NCI-H748 (cell line): ENCODE data around the gene CLIC1.

ENCODE experiments used
- DNase-seq: peaks from one replicate; lab custom pipeline; 2025; ENCODE audit not compliant: unreplicated experiment; lab: John Stamatoyannopoulos, UW

CLIC1 gene

DNA sequence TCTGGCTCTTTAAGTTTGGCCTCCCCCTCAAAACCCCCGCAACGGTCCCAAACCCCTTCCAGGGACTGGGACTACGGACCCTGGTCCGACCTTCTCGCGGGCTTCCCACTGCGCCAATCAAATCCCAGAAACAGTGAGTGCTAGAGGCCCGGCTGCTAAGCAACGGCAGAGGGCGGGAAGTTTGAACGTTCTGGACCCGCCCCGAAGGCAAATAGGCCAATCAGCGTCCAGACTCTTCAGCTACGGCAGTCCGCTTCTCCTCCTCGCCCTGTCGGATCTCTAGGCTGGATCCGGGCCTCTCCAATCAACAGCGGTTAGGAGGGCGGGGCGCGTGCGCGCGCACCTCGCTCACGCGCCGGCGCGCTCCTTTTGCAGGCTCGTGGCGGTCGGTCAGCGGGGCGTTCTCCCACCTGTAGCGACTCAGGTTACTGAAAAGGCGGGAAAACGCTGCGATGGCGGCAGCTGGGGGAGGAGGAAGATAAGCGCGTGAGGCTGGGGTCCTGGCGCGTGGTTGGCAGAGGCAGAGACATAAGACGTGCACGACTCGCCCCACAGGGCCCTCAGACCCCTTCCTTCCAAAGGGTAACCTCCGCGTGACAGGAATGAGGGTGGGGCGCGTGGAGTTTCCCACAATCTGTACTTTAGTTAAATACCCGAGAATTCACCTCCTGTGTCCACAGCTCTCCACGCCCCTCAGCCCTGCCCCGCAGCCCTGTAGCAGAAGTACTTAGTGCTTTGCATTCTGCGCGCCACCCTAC is 3.5 kb upstream of the CLIC1 start, which contains the start of gene MSH5:
MSH5 (plus strand) TSS at position 367 of the 758 bp plus-strand sequence. CDS start 462 bp downstream, outside the sequence.
- DNase-seq, result peak; percentile 100

DNA sequence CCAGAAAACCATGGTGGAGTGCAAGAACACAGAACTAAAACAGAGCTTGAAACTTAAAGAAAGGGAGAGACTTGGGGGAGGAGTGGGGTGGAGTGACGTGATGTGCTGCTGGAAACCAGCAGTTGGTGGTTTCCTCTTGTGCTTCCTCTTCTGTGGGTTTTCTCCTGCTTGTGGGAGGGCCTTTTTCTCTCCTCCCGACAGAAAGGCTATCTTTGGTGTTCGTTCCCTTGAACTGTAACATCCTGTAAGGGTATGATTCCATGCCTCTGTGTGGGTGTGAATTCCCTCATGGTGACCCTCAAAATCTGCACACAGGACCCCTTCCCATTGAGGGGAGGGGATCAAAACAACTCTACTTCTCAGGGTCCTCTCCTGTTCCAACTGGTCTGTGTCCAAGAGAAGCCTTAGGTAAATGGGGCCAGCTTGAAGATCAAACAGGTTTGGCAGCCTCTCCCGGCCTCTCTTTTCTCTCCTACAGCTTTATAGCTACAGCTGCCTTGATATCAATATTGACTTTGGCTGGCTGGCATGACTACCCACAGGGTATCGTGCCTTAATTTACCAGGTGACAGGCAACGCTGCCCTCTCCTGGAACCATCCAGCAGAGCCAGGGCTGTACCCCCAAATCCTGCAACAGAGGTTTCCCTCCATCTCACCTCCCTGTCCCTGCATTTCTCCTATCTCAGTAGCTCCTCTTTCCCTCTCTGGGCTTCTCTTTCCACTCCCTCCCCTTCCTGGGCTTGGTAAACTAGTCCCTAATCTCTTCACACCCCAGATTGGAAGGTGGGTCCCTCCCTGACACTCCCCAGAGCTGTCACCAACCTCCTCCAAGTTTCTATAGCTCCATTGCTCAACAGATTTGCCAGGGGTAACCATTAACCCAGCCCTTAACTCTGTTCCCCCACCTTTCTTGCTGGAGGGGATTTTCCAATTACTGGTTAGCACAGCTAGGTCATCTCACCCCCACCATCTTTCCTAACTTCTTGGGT is 2.0 kb upstream of the CLIC1 start:
- DNase-seq, result peak; percentile 97

GRCh38 chr6:31737315-31737990 is 1.1 kb upstream of the CLIC1 start:
- DNase-seq, result peak; percentile 92

DNA sequence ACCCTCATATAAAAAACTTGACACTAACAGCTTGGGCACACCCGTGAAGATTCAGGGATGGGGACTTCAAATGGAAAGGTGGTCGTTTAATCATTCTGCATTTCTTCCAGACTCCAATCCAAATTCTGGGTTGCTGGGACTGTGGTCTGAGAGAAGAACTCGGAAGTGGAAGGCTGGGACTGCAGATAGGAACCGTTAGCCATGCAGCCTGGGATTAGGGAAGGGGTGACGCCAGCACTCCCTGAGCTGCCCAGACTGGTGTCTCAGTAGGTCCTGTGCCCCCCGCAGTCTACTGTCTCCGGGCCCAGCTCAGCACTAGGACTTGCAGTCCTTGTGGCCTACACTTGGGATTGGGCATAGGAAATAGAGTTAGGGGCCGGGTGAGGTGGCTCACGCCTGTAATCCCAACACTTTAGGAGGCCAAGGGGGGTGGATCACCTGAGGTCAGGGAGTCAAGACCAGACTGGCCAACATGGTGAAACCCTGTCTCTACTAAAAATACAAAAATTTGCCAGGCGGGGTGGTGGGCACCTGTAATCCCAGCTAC is 511 bp upstream of the CLIC1 start:
- DNase-seq, result no peak

- peak; percentile 56 for DNase-seq
These were observed 1.4 kb downstream of the CLIC1 start for GRCh38 chr6:31734821-31735406.

DNA sequence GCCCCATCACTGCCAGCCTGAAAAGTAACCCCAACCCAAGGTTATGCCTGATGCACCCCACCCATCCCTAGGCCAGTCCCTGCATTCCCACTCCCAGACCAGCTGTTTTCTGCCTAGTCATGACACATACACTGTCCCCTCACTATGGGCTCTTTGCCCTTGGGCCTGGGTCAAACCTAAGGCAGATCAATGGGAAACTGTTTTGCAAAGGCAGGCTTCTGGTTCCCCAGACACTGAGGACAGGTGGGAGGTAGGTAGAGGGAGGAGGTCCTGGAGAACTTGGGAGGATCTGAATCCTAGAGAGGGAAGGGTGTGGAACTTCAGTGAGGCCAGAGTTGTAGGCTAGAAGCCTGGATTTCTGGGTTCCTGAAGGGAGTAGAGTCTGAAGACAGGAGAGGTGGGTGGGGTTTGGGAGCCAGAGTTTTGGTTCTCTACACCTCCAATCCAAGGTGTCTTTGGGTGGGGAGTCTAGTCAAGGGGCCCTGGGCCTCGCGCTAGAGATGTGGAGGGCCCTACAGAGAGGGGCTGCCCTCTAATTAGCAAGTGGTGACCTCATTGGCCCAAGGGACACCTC is 2.0 kb downstream of the CLIC1 start:
- DNase-seq, result no peak

DNA sequence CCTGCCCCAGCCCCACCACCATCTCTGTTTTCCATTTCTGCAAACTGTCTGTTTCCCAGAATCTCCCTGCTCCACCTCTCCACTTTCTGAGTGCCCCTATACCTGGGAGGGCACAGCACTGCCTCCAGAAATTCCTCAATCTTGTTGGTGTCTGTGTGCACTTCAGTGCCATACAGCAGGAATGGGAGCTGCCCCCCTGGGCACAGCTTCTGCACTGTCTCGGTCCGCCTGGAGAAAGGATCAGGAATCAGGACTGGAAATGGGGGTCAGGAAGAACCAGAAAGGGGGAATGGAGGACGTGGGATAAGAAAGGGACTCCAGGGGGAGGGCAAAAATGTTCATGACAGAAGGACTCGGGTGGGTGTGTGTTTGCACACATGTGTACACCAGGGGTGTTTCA is 2.6 kb downstream of the CLIC1 start:
- DNase-seq, result no peak

- no peak for DNase-seq
These were observed 4.3 kb downstream of the CLIC1 start for GRCh38 chr6:31732029-31732428.

- no peak for DNase-seq
These were observed 5.7 kb downstream of the CLIC1 start for GRCh38 chr6:31730631-31731086.

- DNase-seq, result peak; percentile 90
These were observed 6.2 kb downstream of the CLIC1 start for GRCh38 chr6:31729979-31730630.

GRCh38 chr6:31729515-31729978 is 6.8 kb downstream of the CLIC1 start:
- peak; percentile 92 for DNase-seq

- DNase-seq, result no peak
These were observed 7.4 kb downstream of the CLIC1 start, which contains the start of gene DDAH2 for GRCh38 chr6:31728767-31729514. Gene DDAH2, minus strand, starts transcription at chr6:31729299. Its CDS starts 138 bp downstream, at chr6:31729161.

- DNase-seq, result no peak
These were observed 8.3 kb downstream of the CLIC1 start for GRCh38 chr6:31727717-31728671.

GRCh38 chr6:31727034-31727716 is 9.2 kb downstream of the CLIC1 start:
- DNase-seq, result no peak

DNA sequence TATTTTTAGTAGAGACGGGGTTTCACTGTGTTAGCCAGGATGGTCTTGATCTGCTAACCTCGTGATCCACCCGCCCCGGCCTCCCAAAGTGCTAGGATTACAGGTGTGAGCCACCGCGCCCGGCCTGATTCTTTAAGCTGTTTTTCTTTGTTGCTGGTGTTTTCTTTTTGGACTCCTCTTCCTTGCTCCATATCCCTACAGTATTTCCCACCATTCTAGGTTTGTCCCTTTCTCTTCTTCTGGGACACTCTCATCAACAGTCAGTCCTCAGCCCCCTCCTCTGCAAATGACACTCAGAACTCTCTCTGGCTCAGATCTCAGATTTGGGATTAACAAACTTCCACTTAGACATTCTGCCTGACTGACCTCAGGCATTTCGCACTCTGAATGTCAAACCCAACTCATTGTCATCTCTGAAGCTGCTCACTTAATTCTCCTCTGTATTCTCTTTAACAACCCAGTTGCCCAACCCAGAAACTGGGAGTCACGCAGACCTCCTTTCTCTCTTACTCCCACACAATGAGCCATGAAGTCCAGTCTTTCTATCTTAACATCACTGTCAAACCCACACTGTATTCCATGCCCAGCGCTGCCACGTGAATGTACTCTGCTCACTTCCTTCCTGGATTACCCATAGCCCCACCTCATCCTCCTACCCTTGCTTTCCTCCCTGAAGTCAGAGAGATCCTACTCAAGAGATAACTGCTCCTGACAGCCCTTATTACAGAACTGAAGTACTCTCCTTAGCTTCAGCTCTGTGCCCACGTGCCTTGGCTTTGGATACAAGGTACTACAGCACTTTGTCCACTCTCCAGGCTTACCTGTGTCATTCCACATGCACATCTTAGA is 10.6 kb downstream of the CLIC1 start:
- DNase-seq, result no peak
